HG03520 (cell line): ENCODE results near the gene POLR2J2.
"Not testable (repeated sequence)": the region's sequence is repeated elsewhere in the genome, so short reads cannot be mapped to it uniquely, and the experiment has no call there.

Experiments used
- ATAC-seq: cut with Tn5 transposase; IDR thresholded peaks from one replicate; pipeline ENCODE4 v1.9.1; 2021; ENCODE audit warnings: mild to moderate bottlenecking, moderate library complexity; ENCODE audit not compliant: unreplicated experiment

POLR2J2 gene

DNA sequence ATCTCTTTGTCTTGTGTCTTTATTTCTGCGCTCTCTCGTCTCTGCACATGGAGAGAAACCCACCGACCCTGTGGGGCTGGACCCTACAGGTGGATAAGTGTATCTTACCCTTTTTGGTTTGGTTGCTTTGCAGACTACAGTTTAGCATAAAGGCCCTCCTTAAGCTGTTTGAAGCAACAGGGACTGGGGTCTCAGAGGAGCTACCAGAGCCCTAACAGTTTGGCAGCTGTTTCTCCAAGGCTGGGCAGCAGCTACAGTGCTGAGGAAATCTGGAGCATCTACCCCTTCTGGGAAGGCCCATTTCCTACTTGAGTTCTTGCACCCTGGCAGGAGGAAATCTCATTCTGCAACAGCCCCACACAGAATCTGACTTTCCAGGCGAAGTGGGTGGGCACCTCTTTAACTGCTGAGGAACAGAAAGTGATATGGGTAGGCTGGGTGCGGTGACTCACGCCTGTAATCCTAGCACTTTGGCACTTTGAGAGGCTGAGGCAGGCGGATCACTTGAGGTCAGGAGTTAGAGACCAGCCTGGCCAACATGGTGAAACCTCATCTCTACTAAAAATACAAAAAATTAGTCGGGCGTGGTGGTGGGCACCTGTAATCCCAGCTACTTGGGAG, 2.1 kb upstream of the POLR2J2 start:
- not testable (repeated sequence) for ATAC-seq

DNA sequence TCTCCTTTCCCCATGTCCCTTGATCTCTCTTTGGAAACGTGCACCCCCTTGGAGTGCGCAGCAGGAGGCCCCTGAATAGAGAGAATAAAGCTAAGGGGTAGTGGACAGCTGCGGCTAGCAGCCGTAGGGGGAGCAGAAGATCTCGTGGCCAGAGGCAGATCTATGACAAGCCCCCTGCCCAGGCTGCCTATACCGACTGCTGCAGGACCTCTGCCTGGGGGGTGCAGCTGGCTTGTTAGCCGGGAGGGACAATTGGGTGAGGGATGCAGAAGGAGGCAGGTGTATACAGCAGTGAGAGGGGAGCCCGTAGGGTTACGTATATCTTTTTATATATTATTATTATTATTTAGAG, 469 bp upstream of the POLR2J2 start:
- ATAC-seq, result peak; percentile 34

DNA sequence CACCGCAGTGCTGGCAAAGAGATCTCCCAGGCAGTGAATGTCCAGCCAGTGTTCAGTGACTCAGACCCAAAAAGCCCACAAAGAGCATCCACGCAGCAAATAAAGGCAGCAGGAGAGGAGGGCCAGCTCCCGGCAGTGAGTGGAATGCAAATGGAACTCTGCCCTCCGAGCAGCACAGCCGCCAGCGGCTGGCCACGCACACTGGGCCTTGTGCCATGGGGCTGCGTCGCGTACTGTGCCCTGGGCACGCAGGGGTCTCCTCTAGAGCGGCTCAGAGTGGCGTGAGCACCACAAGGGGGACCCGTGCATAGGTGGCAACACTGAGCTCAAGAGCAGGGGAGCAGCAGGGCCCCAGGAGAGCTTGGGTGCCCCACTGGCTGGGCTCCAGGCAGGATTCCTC, 3.9 kb downstream of the POLR2J2 start:
- not testable (repeated sequence) for ATAC-seq

DNA sequence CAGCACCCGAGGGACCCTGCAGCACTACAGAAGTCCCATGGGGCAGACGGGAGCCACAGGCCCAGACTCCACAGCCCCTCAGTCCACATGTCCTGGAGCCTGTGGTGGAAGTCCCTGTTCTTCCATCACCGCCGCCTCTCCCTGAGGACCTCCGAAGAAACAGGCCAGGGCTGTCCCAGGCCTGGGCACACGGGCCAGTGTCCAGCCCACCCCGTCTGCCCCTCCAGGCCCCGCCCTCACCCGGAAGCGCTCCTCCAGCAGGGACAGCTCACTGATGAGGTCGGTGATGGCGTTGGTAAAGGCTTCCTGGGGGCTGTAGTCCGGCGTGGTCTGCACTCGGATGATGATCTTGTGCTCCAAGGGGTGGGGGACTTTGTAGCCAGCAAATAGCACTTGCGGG, 4.6 kb downstream of the POLR2J2 start:
- not testable (repeated sequence) for ATAC-seq

DNA sequence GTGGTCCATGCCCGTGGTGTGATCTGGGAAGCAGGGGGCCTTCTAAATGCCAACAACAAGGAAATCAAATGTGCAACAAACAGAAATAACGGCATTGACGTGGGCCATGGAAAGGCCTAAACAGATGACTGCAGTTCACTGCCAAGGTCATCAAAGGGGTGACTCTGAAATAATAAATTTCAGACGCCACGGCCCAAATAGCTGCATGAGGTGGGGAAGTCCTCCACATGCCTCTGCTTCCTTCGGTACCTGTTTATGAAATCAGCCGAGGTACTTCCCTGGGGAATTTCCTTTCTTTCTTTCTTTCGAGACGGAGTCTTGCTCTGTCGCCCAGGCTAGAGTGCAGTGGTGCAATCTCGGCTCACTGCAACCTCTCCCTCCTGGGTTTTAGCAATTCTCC, 6.7 kb downstream of the POLR2J2 start:
- ATAC-seq, result not testable (repeated sequence)

DNA sequence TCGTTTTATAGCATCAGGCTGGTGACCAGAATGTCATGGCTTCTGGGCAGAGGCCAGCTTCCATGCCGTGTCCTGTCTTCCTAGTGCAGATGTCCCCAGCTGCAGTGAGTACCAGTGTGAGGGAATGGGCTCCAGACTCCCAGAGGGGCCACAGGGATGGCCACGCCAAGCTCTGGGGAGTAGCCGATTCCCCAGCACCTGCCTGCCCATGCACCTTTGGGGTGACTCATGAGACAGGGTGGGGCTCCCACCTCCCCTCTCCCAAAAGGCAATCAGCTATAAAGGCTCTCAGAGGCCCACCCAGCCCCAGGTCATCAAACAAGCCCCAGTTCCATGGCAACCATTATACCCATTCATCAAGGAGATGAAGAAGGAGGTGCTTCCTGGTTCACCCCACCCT, 21.5 kb downstream of the POLR2J2 start, which contains the start of gene SPDYE2B:
Gene SPDYE2B (plus strand): TSS at position 396 of the 400 bp plus-strand sequence. CDS start 2,030 bp downstream, outside the sequence.
- ATAC-seq, result not testable (repeated sequence)

DNA sequence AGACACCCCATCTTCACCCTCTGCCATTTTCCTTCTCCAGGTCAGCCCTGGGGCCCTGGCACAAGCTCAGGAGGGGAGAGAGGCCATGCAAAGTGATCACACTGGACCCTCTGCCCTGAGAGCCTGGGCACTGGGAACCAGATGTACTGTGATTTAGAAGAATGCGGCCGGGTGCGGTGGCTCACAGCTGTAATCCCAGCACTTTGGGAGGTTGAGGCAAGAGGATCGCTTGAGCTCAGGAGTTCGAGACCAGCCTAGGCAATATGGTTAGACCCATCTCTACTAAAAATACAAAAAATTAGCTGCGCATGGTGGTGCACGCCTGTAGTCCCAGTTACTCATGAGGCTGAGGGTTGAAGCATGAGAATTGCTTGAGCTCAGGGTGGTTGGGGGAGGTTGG, 23.6 kb downstream of the POLR2J2 start:
- ATAC-seq, result not testable (repeated sequence)

DNA sequence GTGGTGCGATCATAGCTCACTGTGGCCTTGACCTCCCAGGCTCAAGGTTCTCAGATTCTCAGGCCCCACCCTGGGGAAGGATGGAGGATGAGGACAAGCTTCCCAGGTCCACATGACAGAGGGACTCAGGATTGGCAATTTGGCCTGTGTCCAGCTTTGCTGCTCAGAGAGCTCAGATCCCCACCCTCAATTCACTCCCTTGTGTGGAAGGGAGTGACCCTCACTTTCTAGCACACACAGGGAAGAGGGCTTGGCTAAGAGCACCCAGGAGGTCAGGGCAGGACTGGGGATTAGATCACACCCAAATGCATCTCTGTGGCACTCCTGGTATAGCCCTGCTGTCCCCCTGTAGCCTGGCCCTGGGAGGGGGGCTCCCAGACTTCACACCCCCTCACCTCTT, 28.1 kb downstream of the POLR2J2 start:
- not testable (repeated sequence) for ATAC-seq

DNA sequence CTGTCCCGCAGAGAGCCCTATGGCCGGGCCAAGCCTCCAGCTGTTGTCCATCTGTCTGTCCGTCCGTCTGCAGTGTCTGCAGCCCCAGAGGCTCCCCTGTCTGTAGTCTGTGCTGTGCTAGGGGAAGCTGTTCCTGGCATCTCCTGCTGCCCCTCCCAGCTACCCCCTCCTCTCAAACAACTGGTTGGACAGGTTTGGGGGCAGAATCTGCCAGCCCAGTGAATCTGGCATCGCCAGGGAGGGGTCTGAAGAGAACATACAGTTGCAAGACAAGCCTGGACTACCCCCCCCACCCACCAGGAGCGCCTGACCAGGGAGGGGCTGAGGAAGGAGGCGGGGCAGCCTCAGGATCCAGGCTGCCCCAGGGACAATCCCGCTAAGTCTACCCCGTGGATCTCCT, 28.8 kb downstream of the POLR2J2 start, which contains the start of gene UPK3BL1:
Gene UPK3BL1 (minus strand): TSS at position 101 of the 400 bp plus-strand sequence. CDS start 50 bp downstream, at position 51.
- not testable (repeated sequence) for ATAC-seq

DNA sequence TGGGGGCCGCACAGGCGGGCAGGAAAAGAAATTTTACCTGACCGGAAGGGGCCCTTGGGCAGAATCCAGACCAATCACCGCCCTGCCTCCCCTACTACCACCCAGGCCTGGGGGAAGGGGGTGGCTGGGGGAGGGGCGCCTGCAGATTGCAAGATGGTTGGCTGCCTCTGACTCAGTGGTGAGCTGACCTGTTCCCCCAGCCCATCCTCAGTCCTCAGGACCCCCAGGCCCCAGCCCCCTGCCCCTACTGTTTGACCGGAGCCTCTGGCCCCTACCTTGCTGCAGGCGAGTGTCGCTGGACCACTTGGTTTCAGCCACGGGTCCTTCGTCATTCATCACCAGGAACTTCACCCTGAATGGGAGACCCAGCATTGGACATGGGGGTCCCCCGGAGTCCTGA, 32.6 kb downstream of the POLR2J2 start:
- peak; percentile 3 for ATAC-seq

DNA sequence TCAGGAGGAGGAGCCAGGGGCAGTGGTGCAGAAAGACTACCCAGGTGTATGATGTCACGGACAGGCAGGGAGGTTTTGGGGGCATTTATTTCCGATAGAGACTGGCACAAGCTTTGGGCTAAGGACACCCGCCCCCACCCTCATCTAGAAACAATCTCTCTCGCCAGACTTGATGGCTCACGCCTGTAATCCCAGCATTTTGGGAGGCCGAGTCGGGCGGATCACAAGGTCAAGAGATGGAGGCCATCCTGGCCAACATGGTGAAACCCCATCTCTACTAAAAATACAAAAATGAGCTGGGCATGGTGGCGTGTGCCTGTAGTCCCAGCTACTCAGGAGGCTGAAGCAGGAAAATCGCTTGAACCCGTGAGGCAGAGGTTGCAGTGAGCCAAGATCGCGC, 34.5 kb downstream of the POLR2J2 start:
- ATAC-seq, result not testable (repeated sequence)

DNA sequence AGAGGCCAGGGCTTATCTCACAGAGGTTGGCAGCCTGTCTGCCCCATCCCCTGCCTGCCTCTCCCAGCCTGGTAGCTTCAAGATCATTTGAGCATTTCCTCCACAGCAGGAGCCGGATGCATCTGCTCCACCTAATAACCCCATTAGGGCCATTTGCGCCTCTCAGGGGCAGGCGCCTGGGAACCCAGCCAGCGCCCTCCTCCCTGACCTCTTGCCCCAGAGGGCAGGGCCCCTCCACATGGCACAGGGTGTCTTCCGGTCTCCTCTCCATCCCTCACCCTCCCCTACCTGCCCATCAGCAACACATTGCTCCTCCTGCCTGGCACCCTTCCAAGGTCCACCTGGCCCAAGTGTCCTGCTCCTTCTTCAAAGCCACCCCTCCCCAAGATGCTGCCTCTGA, 36.1 kb downstream of the POLR2J2 start:
- not testable (repeated sequence) for ATAC-seq

DNA sequence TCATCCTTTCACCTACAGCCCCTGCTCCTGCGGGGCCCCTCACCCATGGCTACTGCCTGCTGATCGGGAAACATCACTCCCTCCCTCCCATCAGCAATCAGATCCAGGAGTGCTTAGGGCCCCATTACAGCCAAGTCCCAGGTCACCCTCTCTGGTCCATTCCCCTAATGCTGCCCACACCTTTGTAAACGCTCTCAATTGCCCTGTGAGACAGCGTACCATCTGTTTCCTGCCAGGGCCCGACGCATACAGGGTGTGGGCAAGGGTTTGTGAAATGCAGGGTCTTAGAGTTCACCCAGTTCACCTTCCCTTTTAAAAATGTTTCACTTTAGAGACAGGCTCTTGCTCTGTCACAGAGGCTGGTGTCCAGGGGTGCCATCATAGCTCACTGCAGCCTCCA, 37.2 kb downstream of the POLR2J2 start:
- not testable (repeated sequence) for ATAC-seq

DNA sequence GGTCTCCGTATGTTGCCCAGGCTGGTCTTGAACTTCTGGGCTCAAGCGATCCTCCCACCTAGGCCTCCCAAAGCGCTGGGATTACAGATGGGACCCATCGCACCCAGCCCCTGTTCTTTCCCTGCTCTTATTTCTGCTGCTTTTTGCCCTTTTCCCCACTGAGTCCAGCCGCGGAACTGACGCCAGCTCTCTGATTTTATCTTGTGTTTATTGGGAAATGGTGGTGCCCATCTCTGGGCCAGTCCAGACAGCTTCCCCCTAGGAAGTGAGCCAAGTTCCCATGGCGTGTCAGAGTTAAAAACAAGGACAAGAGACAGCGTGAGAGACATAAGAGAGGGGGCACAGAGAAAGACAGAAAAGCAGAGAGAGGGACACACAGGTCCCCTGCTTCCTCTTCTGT, 40.8 kb downstream of the POLR2J2 start:
- not testable (repeated sequence) for ATAC-seq

DNA sequence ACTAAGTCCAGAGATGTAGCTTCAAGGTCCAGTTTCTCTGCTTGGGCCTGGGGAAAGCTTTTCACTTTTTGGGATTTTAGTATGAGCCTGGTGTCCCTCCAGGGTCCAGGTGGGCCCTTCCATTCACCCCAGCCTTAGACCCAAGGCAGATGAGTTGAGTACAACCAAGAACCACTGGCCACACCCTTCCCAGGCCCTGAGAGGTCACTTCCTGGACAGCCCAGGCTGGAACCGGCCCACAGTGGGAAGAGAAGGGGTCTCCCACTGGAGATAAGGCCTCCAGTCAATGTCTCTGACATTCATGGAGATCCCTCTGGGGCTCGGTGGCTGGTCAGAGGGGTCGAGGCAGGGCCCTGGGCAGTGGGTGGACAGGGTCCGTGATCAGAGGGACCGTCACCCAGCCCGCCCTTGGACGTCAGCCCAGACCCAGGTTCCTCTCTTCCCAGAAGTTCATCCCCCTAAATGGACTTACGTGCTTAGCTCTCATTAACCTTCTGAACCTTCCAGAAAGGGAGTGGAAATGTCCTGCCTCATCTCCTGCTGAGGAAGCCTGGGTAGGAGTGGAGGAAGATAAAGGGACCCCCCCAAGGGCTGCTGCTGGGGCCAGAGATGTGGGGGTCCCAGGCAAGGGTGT, 44.1 kb downstream of the POLR2J2 start:
- ATAC-seq, result not testable (repeated sequence)

DNA sequence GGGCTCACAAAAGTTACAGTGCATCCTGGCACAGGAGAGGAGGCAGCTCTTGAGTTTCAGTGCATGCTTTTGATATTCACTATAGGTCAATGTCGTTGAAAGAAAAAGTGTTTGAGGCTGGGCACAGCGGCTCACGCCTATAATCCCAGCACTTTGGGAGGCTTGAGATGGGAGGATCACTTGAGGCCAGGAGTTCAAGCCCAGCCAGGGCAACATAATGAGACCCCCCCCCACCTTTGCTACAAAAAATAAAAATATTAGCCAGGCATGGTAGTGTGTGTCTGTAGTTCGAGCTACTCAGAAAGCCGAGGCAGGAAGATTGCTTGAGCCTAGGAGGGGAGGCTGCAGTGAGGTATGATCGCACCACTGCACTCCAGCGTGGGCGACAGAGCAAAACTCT, 53.3 kb downstream of the POLR2J2 start:
- not testable (repeated sequence) for ATAC-seq

DNA sequence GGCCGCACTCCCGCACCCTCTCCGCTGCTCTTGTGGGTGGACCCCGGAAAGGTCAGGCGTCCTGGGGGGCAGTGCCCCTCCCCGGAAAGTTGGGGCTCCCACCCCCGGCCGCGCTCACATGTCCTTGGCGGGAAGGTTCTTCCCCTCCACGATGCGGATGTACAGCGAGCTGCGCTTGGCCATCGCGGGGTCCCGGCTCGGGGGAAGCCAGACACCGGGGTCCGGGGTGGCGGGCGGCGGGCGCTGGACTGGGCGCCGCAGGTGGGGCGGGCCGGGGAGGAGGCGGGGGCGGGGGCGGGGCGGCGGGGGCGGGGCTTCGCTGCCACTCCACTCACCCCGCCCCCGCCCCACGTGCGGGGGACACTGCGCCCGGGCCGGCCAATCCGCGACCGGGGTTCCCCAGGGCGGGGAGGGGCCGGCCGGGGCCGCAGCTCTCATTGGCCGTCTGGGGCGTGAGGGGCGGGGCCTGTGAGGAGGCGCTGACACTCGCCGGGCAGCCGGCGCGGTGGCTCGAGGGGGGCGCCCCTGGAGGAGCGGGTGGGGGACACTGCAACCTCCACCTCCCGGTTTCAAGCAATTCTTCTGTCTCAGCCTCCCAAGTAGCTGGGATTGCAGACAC, 54.8 kb downstream of the POLR2J2 start, which contains the start of gene RASA4:
Gene RASA4 (minus strand): TSS at position 250 of the 619 bp plus-strand sequence. CDS start 67 bp downstream, at position 183.
- peak; percentile 68 for ATAC-seq
